SK-N-SH treated with all-trans-retinoic acid at 6 μM for 48 hours (cell line): ENCODE data around the gene SIK3.

Experiments used
- ARNTL ChIP-seq: fragments of 450-650 bp; formaldehyde crosslinking; IDR thresholded peaks from 2 replicates; pipeline ENCODE4 v1.5.0; 2020; ENCODE audit warnings: low read depth, mild to moderate bottlenecking, moderate library complexity, borderline replicate concordance
- OSR1 ChIP-seq: fragments of 250-450 bp; sonication (Bioruptor Pico); IDR thresholded peaks from 2 replicates; pipeline ENCODE4 v1.8.0; 2022; ENCODE audit warnings: moderate library complexity, mild to moderate bottlenecking, inconsistent platforms
- ZC3H10 ChIP-seq: fragments of 250-450 bp; sonication (Bioruptor Pico); IDR thresholded peaks from 2 replicates; pipeline ENCODE4 v1.5.1; 2021; ENCODE audit warnings: mild to moderate bottlenecking, moderate library complexity
- ZFP3 ChIP-seq: fragments of 250-450 bp; sonication (Bioruptor Pico); IDR thresholded peaks from 2 replicates; pipeline ENCODE4 v1.5.0; 2020; ENCODE audit warnings: mild to moderate bottlenecking, moderate library complexity
- TF ChIP-seq, protein P1 (sequence below): fragments of 250-450 bp; sonication (Bioruptor Pico); IDR thresholded peaks from 2 replicates; pipeline ENCODE4 v1.5.1; 2020; ENCODE audit warnings: low read depth, mild to moderate bottlenecking, moderate library complexity
- TF ChIP-seq, protein P2 (sequence below): fragments of 250-450 bp; sonication (Bioruptor Pico); IDR thresholded peaks from 2 replicates; pipeline ENCODE4 v1.5.1; 2021; ENCODE audit warnings: mild to moderate bottlenecking, moderate library complexity
- TF ChIP-seq, protein P3 (sequence below): fragments of 250-450 bp; sonication (Bioruptor Pico); IDR thresholded peaks from 2 replicates; pipeline ENCODE4 v1.8.0; 2020; ENCODE audit warnings: mild to moderate bottlenecking, moderate library complexity, borderline replicate concordance

DNA sequence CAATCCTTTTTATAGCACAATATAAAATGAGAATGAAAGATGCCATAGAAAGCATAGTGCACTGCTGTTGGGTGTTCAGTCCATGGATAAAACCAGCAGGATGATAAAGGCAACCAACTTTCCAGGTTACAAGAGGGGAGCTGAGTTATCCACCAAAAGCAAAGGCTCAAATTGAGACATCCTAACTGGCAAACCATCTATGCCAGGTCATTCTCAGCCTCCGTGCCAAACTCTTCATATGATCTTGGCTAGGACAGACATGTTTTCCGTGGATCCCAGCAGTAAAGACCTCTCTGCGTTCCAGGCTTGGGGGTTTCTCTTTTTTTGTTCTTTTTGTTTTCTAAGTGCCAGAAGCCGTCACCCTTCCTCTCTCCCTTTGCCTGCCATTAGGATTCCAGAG lies 253.5 kb downstream of the SIK3 start:
- TF ChIP-seq OSR1 (CRISPR knock-in tag) (no peak), ZFP3 (CRISPR knock-in tag) (no peak), ARNTL (no peak), ZC3H10 (no peak)
- TF ChIP-seq, protein P1, sequence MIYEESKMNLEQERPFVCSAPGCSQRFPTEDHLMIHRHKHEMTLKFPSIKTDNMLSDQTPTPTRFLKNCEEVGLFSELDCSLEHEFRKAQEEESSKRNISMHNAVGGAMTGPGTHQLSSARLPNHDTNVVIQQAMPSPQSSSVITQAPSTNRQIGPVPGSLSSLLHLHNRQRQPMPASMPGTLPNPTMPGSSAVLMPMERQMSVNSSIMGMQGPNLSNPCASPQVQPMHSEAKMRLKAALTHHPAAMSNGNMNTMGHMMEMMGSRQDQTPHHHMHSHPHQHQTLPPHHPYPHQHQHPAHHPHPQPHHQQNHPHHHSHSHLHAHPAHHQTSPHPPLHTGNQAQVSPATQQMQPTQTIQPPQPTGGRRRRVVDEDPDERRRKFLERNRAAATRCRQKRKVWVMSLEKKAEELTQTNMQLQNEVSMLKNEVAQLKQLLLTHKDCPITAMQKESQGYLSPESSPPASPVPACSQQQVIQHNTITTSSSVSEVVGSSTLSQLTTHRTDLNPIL (CRISPR knock-in tag): no peak
- TF ChIP-seq, protein P2, sequence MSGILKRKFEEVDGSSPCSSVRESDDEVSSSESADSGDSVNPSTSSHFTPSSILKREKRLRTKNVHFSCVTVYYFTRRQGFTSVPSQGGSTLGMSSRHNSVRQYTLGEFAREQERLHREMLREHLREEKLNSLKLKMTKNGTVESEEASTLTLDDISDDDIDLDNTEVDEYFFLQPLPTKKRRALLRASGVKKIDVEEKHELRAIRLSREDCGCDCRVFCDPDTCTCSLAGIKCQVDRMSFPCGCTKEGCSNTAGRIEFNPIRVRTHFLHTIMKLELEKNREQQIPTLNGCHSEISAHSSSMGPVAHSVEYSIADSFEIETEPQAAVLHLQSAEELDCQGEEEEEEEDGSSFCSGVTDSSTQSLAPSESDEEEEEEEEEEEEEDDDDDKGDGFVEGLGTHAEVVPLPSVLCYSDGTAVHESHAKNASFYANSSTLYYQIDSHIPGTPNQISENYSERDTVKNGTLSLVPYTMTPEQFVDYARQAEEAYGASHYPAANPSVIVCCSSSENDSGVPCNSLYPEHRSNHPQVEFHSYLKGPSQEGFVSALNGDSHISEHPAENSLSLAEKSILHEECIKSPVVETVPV: no peak
- TF ChIP-seq, protein P3, sequence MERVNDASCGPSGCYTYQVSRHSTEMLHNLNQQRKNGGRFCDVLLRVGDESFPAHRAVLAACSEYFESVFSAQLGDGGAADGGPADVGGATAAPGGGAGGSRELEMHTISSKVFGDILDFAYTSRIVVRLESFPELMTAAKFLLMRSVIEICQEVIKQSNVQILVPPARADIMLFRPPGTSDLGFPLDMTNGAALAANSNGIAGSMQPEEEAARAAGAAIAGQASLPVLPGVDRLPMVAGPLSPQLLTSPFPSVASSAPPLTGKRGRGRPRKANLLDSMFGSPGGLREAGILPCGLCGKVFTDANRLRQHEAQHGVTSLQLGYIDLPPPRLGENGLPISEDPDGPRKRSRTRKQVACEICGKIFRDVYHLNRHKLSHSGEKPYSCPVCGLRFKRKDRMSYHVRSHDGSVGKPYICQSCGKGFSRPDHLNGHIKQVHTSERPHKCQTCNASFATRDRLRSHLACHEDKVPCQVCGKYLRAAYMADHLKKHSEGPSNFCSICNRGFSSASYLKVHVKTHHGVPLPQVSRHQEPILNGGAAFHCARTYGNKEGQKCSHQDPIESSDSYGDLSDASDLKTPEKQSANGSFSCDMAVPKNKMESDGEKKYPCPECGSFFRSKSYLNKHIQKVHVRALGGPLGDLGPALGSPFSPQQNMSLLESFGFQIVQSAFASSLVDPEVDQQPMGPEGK (CRISPR knock-in tag): no peak
